Measurements from ENCODE around the gene TASP1.
"Not testable (repeated sequence)": the region's sequence is repeated elsewhere in the genome, so short reads cannot be mapped to it uniquely, and the experiment has no call there.

Gene TASP1

GRCh38 chr20:13672690-13673089 is 34.0 kb upstream of the TASP1 start:
- Histone ChIP-seq H3K36me3 (ENCODE audit: control insufficient read depth in 2 of 2, insufficient read depth in 2 of 2, low read length in 2 of 2) (no peaks in the 10 kb centered on the region), H3K4me1 (ENCODE audit: control insufficient read depth in 2 of 2, insufficient read depth in 2 of 2, low read length in 2 of 2) (no peaks in the 10 kb centered on the region), H3K9me3 (ENCODE audit: control insufficient read depth in 2 of 2, low read length in 2 of 2) (no peaks in the 10 kb centered on the region), H3K4me3 (ENCODE audit: low read length in 2 of 2) (no peak overlapping the region), H3K27ac (ENCODE audit: low read depth in 2 of 2, low read length in 2 of 2) (no peak overlapping the region), H3K27me3 (ENCODE audit: control insufficient read depth in 2 of 2, insufficient read depth in 2 of 2, low read length in 2 of 2) (no peaks in the 10 kb centered on the region), H3K9ac (ENCODE audit: low read depth in 1 of 2, low read length in 2 of 2) (no peak overlapping the region)

GRCh38 chr20:13671916-13672378 is 33.2 kb upstream of the TASP1 start:
- no peak overlapping the region for H3K27ac ChIP-seq (ENCODE audit: low read depth in 2 of 2, low read length in 2 of 2)
- H3K36me3 ChIP-seq (ENCODE audit: control insufficient read depth in 2 of 2, insufficient read depth in 2 of 2, low read length in 2 of 2), result no peaks in the 10 kb centered on the region
- H3K9ac ChIP-seq (ENCODE audit: low read depth in 1 of 2, low read length in 2 of 2), result no peak overlapping the region
- H3K27me3 ChIP-seq (ENCODE audit: control insufficient read depth in 2 of 2, insufficient read depth in 2 of 2, low read length in 2 of 2), result no peaks in the 10 kb centered on the region
- H3K4me3 ChIP-seq (ENCODE audit: low read length in 2 of 2), result no peak overlapping the region
- no peaks in the 10 kb centered on the region for H3K4me1 ChIP-seq (ENCODE audit: control insufficient read depth in 2 of 2, insufficient read depth in 2 of 2, low read length in 2 of 2)
- no peaks in the 10 kb centered on the region for H3K9me3 ChIP-seq (ENCODE audit: control insufficient read depth in 2 of 2, low read length in 2 of 2)

- H3K36me3 ChIP-seq (ENCODE audit: control insufficient read depth in 2 of 2, insufficient read depth in 2 of 2, low read length in 2 of 2), result no peaks in the 10 kb centered on the region
- no peaks in the 10 kb centered on the region for H3K27me3 ChIP-seq (ENCODE audit: control insufficient read depth in 2 of 2, insufficient read depth in 2 of 2, low read length in 2 of 2)
- no peak overlapping the region for H3K4me3 ChIP-seq (ENCODE audit: low read length in 2 of 2)
- H3K9ac ChIP-seq (ENCODE audit: low read depth in 1 of 2, low read length in 2 of 2), result no peak overlapping the region
- H3K27ac ChIP-seq (ENCODE audit: low read depth in 2 of 2, low read length in 2 of 2), result peak overlapping the region in 1 of 2 donors; percentile 41
- H3K4me1 ChIP-seq (ENCODE audit: control insufficient read depth in 2 of 2, insufficient read depth in 2 of 2, low read length in 2 of 2), result no peaks in the 10 kb centered on the region
- H3K9me3 ChIP-seq (ENCODE audit: control insufficient read depth in 2 of 2, low read length in 2 of 2), result no peaks in the 10 kb centered on the region
Observed at GRCh38 chr20:13671512-13671911, 32.8 kb upstream of the TASP1 start.

- no peak overlapping the region for H3K9ac ChIP-seq (ENCODE audit: low read depth in 1 of 2, low read length in 2 of 2)
- no peaks in the 10 kb centered on the region for H3K9me3 ChIP-seq (ENCODE audit: control insufficient read depth in 2 of 2, low read length in 2 of 2)
- no peaks in the 10 kb centered on the region for H3K4me1 ChIP-seq (ENCODE audit: control insufficient read depth in 2 of 2, insufficient read depth in 2 of 2, low read length in 2 of 2)
- no peak overlapping the region for H3K27ac ChIP-seq (ENCODE audit: low read depth in 2 of 2, low read length in 2 of 2)
- no peaks in the 10 kb centered on the region for H3K36me3 ChIP-seq (ENCODE audit: control insufficient read depth in 2 of 2, insufficient read depth in 2 of 2, low read length in 2 of 2)
- no peaks in the 10 kb centered on the region for H3K27me3 ChIP-seq (ENCODE audit: control insufficient read depth in 2 of 2, insufficient read depth in 2 of 2, low read length in 2 of 2)
- no peak overlapping the region for H3K4me3 ChIP-seq (ENCODE audit: low read length in 2 of 2)
Observed at GRCh38 chr20:13670160-13670559, 31.4 kb upstream of the TASP1 start.

GRCh38 chr20:13665709-13666395 is 27.1 kb upstream of the TASP1 start:
- Histone ChIP-seq H3K9me3 (ENCODE audit: control insufficient read depth in 2 of 2, low read length in 2 of 2) (no peaks in the 10 kb centered on the region), H3K4me3 (ENCODE audit: low read length in 2 of 2) (no peak overlapping the region), H3K27me3 (ENCODE audit: control insufficient read depth in 2 of 2, insufficient read depth in 2 of 2, low read length in 2 of 2) (peaks cover 0 to 2% of the 10 kb centered on the region in 2 donors), H3K36me3 (ENCODE audit: control insufficient read depth in 2 of 2, insufficient read depth in 2 of 2, low read length in 2 of 2) (no peaks in the 10 kb centered on the region), H3K27ac (ENCODE audit: low read depth in 2 of 2, low read length in 2 of 2) (no peak overlapping the region), H3K4me1 (ENCODE audit: control insufficient read depth in 2 of 2, insufficient read depth in 2 of 2, low read length in 2 of 2) (no peaks in the 10 kb centered on the region), H3K9ac (ENCODE audit: low read depth in 1 of 2, low read length in 2 of 2) (no peak overlapping the region)

- H3K4me1 ChIP-seq (ENCODE audit: control insufficient read depth in 2 of 2, insufficient read depth in 2 of 2, low read length in 2 of 2), result no peaks in the 10 kb centered on the region
- no peaks in the 10 kb centered on the region for H3K36me3 ChIP-seq (ENCODE audit: control insufficient read depth in 2 of 2, insufficient read depth in 2 of 2, low read length in 2 of 2)
- H3K9ac ChIP-seq (ENCODE audit: low read depth in 1 of 2, low read length in 2 of 2), result no peak overlapping the region
- no peaks in the 10 kb centered on the region for H3K9me3 ChIP-seq (ENCODE audit: control insufficient read depth in 2 of 2, low read length in 2 of 2)
- H3K27me3 ChIP-seq (ENCODE audit: control insufficient read depth in 2 of 2, insufficient read depth in 2 of 2, low read length in 2 of 2), result peaks cover 0 to 2% of the 10 kb centered on the region in 2 donors
- H3K27ac ChIP-seq (ENCODE audit: low read depth in 2 of 2, low read length in 2 of 2), result no peak overlapping the region
- H3K4me3 ChIP-seq (ENCODE audit: low read length in 2 of 2), result no peak overlapping the region
Observed at GRCh38 chr20:13661070-13661685, 22.4 kb upstream of the TASP1 start.

- no peaks in the 10 kb centered on the region for H3K4me1 ChIP-seq (ENCODE audit: control insufficient read depth in 2 of 2, insufficient read depth in 2 of 2, low read length in 2 of 2)
- H3K27me3 ChIP-seq (ENCODE audit: control insufficient read depth in 2 of 2, insufficient read depth in 2 of 2, low read length in 2 of 2), result peaks cover 0 to 2% of the 10 kb centered on the region in 2 donors
- H3K9me3 ChIP-seq (ENCODE audit: control insufficient read depth in 2 of 2, low read length in 2 of 2), result no peaks in the 10 kb centered on the region
- no peaks in the 10 kb centered on the region for H3K36me3 ChIP-seq (ENCODE audit: control insufficient read depth in 2 of 2, insufficient read depth in 2 of 2, low read length in 2 of 2)
- no peak overlapping the region for H3K9ac ChIP-seq (ENCODE audit: low read depth in 1 of 2, low read length in 2 of 2)
- H3K27ac ChIP-seq (ENCODE audit: low read depth in 2 of 2, low read length in 2 of 2), result no peak overlapping the region
- H3K4me3 ChIP-seq (ENCODE audit: low read length in 2 of 2), result no peak overlapping the region
Observed at GRCh38 chr20:13659288-13659687, 20.6 kb upstream of the TASP1 start.

- not testable (repeated sequence) for H3K27ac ChIP-seq (ENCODE audit: low read depth in 2 of 2, low read length in 2 of 2); H3K9me3 ChIP-seq (ENCODE audit: control insufficient read depth in 2 of 2, low read length in 2 of 2); H3K27me3 ChIP-seq (ENCODE audit: control insufficient read depth in 2 of 2, insufficient read depth in 2 of 2, low read length in 2 of 2); H3K4me1 ChIP-seq (ENCODE audit: control insufficient read depth in 2 of 2, insufficient read depth in 2 of 2, low read length in 2 of 2); H3K36me3 ChIP-seq (ENCODE audit: control insufficient read depth in 2 of 2, insufficient read depth in 2 of 2, low read length in 2 of 2); H3K4me3 ChIP-seq (ENCODE audit: low read length in 2 of 2); H3K9ac ChIP-seq (ENCODE audit: low read depth in 1 of 2, low read length in 2 of 2)
Observed at GRCh38 chr20:13658060-13658459, 19.3 kb upstream of the TASP1 start.

GRCh38 chr20:13656721-13657368 is 18.1 kb upstream of the TASP1 start:
- Histone ChIP-seq H3K27me3 (ENCODE audit: control insufficient read depth in 2 of 2, insufficient read depth in 2 of 2, low read length in 2 of 2) (no peaks in the 10 kb centered on the region), H3K4me1 (ENCODE audit: control insufficient read depth in 2 of 2, insufficient read depth in 2 of 2, low read length in 2 of 2) (no peaks in the 10 kb centered on the region), H3K9ac (ENCODE audit: low read depth in 1 of 2, low read length in 2 of 2) (no peak overlapping the region), H3K36me3 (ENCODE audit: control insufficient read depth in 2 of 2, insufficient read depth in 2 of 2, low read length in 2 of 2) (no peaks in the 10 kb centered on the region), H3K4me3 (ENCODE audit: low read length in 2 of 2) (no peak overlapping the region), H3K27ac (ENCODE audit: low read depth in 2 of 2, low read length in 2 of 2) (no peak overlapping the region), H3K9me3 (ENCODE audit: control insufficient read depth in 2 of 2, low read length in 2 of 2) (no peaks in the 10 kb centered on the region)

GRCh38 chr20:13654463-13655023 is 15.8 kb upstream of the TASP1 start:
- no peaks in the 10 kb centered on the region for H3K9me3 ChIP-seq (ENCODE audit: control insufficient read depth in 2 of 2, low read length in 2 of 2)
- no peaks in the 10 kb centered on the region for H3K4me1 ChIP-seq (ENCODE audit: control insufficient read depth in 2 of 2, insufficient read depth in 2 of 2, low read length in 2 of 2)
- no peak overlapping the region for H3K4me3 ChIP-seq (ENCODE audit: low read length in 2 of 2)
- no peak overlapping the region for H3K9ac ChIP-seq (ENCODE audit: low read depth in 1 of 2, low read length in 2 of 2)
- no peak overlapping the region for H3K27ac ChIP-seq (ENCODE audit: low read depth in 2 of 2, low read length in 2 of 2)
- H3K27me3 ChIP-seq (ENCODE audit: control insufficient read depth in 2 of 2, insufficient read depth in 2 of 2, low read length in 2 of 2), result no peaks in the 10 kb centered on the region
- no peaks in the 10 kb centered on the region for H3K36me3 ChIP-seq (ENCODE audit: control insufficient read depth in 2 of 2, insufficient read depth in 2 of 2, low read length in 2 of 2)

Data from mucosa of rectum (tissue), 2 donors.